ENCODE results near the gene OTUD7B. TPM values are rescaled to one million over a fixed set of nuclear protein-coding genes. Genes with fewer than 3 reads are reported as not detected.

Gene OTUD7B
- total RNA-seq, 1 donor = 18.5 TPM

DNA sequence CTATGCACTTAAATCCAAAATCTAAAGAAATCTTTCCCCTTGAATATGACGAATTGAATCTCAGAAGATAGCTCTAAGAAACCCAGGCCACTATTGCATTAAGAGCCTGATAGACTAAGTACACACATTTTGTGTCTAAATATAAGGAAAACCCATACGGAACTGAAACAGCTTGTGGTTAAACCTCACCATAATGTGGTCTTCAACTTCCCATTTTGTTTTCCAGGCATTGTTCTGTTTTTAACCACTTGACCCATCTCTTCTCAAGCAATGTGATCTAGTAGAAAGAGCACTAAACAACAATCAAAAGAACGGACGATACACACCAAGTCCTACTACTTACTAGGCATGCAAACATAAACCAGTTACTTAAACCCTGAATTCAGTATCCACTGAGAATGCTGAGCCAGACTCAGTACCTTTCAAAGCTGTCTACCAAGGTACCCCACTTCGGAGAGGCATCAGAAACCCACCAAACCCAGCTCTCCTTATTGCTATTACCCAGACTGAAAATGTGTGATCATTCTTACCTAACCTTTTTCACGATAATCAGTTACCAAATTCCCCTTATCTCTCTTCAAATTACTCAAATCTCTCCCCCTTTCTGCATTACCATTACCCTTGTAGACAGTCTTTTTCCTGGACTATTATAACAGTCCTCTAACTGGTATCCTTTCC, 12.8 kb downstream of the OTUD7B start:
- Histone ChIP-seq H3K4me1 (ENCODE audit: insufficient read depth, low read length) (peaks cover 26% of the 10 kb centered on the region), H3K9me3 (ENCODE audit: low read depth, low read length) (no peaks in the 10 kb centered on the region), H3K27ac (ENCODE audit: low read depth, low read length) (peak overlapping the region; percentile 18), H3K4me3 (ENCODE audit: insufficient read depth, low read length) (no peak overlapping the region), H3K36me3 (ENCODE audit: insufficient read depth, low read length) (peaks cover 15% of the 10 kb centered on the region), H3K79me2 (ENCODE audit: insufficient read depth, low read length) (peaks cover 94% of the 10 kb centered on the region), H2AFZ (ENCODE audit: low read length) (no peak overlapping the region), H3K4me2 (ENCODE audit: insufficient read depth, low read length) (no peak overlapping the region), H4K20me1 (ENCODE audit: insufficient read depth, low read length) (peaks cover 61% of the 10 kb centered on the region), H3K27me3 (ENCODE audit: insufficient read depth, low read length) (no peaks in the 10 kb centered on the region)
- TF ChIP-seq, protein P1, sequence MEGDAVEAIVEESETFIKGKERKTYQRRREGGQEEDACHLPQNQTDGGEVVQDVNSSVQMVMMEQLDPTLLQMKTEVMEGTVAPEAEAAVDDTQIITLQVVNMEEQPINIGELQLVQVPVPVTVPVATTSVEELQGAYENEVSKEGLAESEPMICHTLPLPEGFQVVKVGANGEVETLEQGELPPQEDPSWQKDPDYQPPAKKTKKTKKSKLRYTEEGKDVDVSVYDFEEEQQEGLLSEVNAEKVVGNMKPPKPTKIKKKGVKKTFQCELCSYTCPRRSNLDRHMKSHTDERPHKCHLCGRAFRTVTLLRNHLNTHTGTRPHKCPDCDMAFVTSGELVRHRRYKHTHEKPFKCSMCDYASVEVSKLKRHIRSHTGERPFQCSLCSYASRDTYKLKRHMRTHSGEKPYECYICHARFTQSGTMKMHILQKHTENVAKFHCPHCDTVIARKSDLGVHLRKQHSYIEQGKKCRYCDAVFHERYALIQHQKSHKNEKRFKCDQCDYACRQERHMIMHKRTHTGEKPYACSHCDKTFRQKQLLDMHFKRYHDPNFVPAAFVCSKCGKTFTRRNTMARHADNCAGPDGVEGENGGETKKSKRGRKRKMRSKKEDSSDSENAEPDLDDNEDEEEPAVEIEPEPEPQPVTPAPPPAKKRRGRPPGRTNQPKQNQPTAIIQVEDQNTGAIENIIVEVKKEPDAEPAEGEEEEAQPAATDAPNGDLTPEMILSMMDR (IDR thresholded peaks at IDR 0.05; ENCODE audit: extremely low read depth, low read depth, low read length) = no peak
- DNase-seq (ENCODE audit: insufficient read length, low spot score, missing footprints) = no peak

GRCh38 chr1:149995927-149996326, 14.6 kb downstream of the OTUD7B start:
- DNase-seq (ENCODE audit: insufficient read length, low spot score, missing footprints) = peak; percentile 36
- TF ChIP-seq, protein P1 (IDR thresholded peaks at IDR 0.05; ENCODE audit: extremely low read depth, low read depth, low read length) = no peak
- H3K27ac ChIP-seq (ENCODE audit: low read depth, low read length) = peak overlapping the region; percentile 32
- no peaks in the 10 kb centered on the region for H3K27me3 ChIP-seq (ENCODE audit: insufficient read depth, low read length)
- H4K20me1 ChIP-seq (ENCODE audit: insufficient read depth, low read length) = peaks cover 49% of the 10 kb centered on the region
- H3K79me2 ChIP-seq (ENCODE audit: insufficient read depth, low read length) = peaks cover 96% of the 10 kb centered on the region
- peak overlapping the region; percentile 26 for H3K4me2 ChIP-seq (ENCODE audit: insufficient read depth, low read length)
- peaks cover 15% of the 10 kb centered on the region for H3K36me3 ChIP-seq (ENCODE audit: insufficient read depth, low read length)
- peaks cover 13% of the 10 kb centered on the region for H3K4me1 ChIP-seq (ENCODE audit: insufficient read depth, low read length)
- H2AFZ ChIP-seq (ENCODE audit: low read length) = no peak overlapping the region
- H3K4me3 ChIP-seq (ENCODE audit: insufficient read depth, low read length) = no peak overlapping the region
- H3K9me3 ChIP-seq (ENCODE audit: low read depth, low read length) = no peaks in the 10 kb centered on the region

DNA sequence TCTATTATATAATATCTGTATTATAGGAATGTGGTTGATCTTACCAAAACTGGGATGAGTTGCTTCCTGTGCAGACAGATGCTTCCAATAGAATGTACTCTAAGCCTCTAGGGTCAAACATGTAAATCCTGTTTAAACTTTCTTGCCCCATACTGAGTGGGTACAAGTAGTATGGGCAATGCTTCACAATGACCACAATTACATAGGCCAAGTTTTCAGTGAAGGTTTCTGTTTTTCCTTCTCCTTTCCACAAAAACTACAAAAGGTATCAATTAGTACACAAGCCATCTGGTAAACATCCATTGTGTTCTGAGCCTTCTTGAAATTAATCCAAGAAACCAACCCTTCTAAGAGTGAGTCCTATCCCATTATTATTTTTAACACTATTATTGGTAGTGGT, 16.8 kb downstream of the OTUD7B start:
- Histone ChIP-seq H4K20me1 (ENCODE audit: insufficient read depth, low read length) (peaks cover 45% of the 10 kb centered on the region), H3K9me3 (ENCODE audit: low read depth, low read length) (no peaks in the 10 kb centered on the region), H3K4me3 (ENCODE audit: insufficient read depth, low read length) (no peak overlapping the region), H3K36me3 (ENCODE audit: insufficient read depth, low read length) (no peaks in the 10 kb centered on the region), H3K27me3 (ENCODE audit: insufficient read depth, low read length) (no peaks in the 10 kb centered on the region), H3K79me2 (ENCODE audit: insufficient read depth, low read length) (peaks cover 95% of the 10 kb centered on the region), H3K4me1 (ENCODE audit: insufficient read depth, low read length) (peaks cover 13% of the 10 kb centered on the region), H2AFZ (ENCODE audit: low read length) (no peak overlapping the region), H3K4me2 (ENCODE audit: insufficient read depth, low read length) (no peak overlapping the region), H3K27ac (ENCODE audit: low read depth, low read length) (no peak overlapping the region)
- TF ChIP-seq, protein P1 (IDR thresholded peaks at IDR 0.05; ENCODE audit: extremely low read depth, low read depth, low read length) = no peak
- DNase-seq (ENCODE audit: insufficient read length, low spot score, missing footprints) = no peak

GRCh38 chr1:149993181-149993580, 17.3 kb downstream of the OTUD7B start:
- peaks cover 41% of the 10 kb centered on the region for H4K20me1 ChIP-seq (ENCODE audit: insufficient read depth, low read length)
- peaks cover 16% of the 10 kb centered on the region for H3K4me1 ChIP-seq (ENCODE audit: insufficient read depth, low read length)
- H2AFZ ChIP-seq (ENCODE audit: low read length) = no peak overlapping the region
- H3K79me2 ChIP-seq (ENCODE audit: insufficient read depth, low read length) = peaks cover 95% of the 10 kb centered on the region
- DNase-seq (ENCODE audit: insufficient read length, low spot score, missing footprints) = no peak
- no peaks in the 10 kb centered on the region for H3K36me3 ChIP-seq (ENCODE audit: insufficient read depth, low read length)
- no peak overlapping the region for H3K27ac ChIP-seq (ENCODE audit: low read depth, low read length)
- H3K9me3 ChIP-seq (ENCODE audit: low read depth, low read length) = no peaks in the 10 kb centered on the region
- TF ChIP-seq, protein P1 (IDR thresholded peaks at IDR 0.05; ENCODE audit: extremely low read depth, low read depth, low read length) = no peak
- H3K4me3 ChIP-seq (ENCODE audit: insufficient read depth, low read length) = no peak overlapping the region
- no peak overlapping the region for H3K4me2 ChIP-seq (ENCODE audit: insufficient read depth, low read length)
- no peaks in the 10 kb centered on the region for H3K27me3 ChIP-seq (ENCODE audit: insufficient read depth, low read length)
